Fibroblast of lung (primary cell): Measurements from ENCODE around the gene CPTP.

Experiments
- CTCF ChIP-seq, 2 donors: IDR thresholded peaks in 1 of 2; conservative IDR thresholded peaks in 1 of 2; 1 replicate in 1 of 2; 2 replicates in 1 of 2; pipeline ENCODE4 v1.5.1; 2011 to 2012; ENCODE audit warnings: low read length in 2 of 2, control low read depth in 1 of 2, inconsistent platforms in 1 of 2, low read depth in 1 of 2, mild to moderate bottlenecking in 1 of 2
- EZH2 ChIP-seq: IDR thresholded peaks from 2 replicates; pipeline ENCODE4 v1.5.1; 2012; ENCODE audit warnings: low read length, control low read depth, mild to moderate bottlenecking; ENCODE audit errors: missing control alignments

- TF ChIP-seq EZH2 = no peak
- no peak for TF ChIP-seq CTCF (conservative IDR thresholded peaks at IDR 0.05 in 1 of 2, IDR thresholded peaks at IDR 0.05 in 1 of 2; ENCODE audit: low read depth in 1 of 2, low read length in 2 of 2)
Measured at GRCh38 chr1:1285611-1286311, 38.8 kb upstream of the CPTP start.
